ENCODE measurements around the gene UBL3. TPM values are rescaled to one million over a fixed set of nuclear protein-coding genes. Genes with fewer than 3 reads are reported as not detected.

Gene UBL3, protein sequence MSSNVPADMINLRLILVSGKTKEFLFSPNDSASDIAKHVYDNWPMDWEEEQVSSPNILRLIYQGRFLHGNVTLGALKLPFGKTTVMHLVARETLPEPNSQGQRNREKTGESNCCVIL
- 11.0 and 15.2 TPM in 2 replicates for total RNA-seq

GRCh38 chr13:29850213-29850898, at the start of gene UBL3:
Gene UBL3, minus strand, starts transcription at chr13:29850617. Its CDS starts 1,079 bp downstream, at chr13:29849538.
- DNase-seq (ENCODE audit: low read depth in 2 of 2) = peak; percentile 93 to 98

- no peak for DNase-seq (ENCODE audit: low read depth in 2 of 2)
Measured at GRCh38 chr13:29897102-29897501, 46.7 kb upstream of the UBL3 start.

GRCh38 chr13:29893438-29893837, 43.0 kb upstream of the UBL3 start:
- no peak for DNase-seq (ENCODE audit: low read depth in 2 of 2)

- no peak for DNase-seq (ENCODE audit: low read depth in 2 of 2)
Measured at GRCh38 chr13:29892151-29892550, 41.7 kb upstream of the UBL3 start.

GRCh38 chr13:29889111-29889510, 38.7 kb upstream of the UBL3 start:
- no peak for DNase-seq (ENCODE audit: low read depth in 2 of 2)

DNA sequence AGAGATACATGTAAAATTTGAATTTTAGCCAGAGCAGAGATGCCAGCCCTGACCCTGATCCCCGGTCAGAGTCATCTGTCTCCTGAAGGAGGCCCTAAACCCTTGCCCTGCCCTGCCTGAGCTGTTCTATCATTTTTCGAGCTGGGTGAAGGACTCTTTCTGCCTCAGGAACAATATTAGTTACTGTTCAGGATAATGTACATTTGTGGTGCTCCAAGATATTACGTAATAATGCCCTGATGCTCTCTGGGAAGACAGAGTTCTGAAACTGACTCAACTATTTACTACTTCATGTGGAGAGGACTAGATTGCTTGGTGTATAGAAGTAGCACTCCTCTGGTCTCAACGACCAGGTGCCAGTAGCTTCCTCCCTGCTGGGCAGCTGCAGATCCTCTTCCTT, 37.9 kb upstream of the UBL3 start:
- DNase-seq (ENCODE audit: low read depth in 2 of 2) = no peak

GRCh38 chr13:29887686-29888085, 37.3 kb upstream of the UBL3 start:
- DNase-seq (ENCODE audit: low read depth in 2 of 2) = no peak

- no peak for DNase-seq (ENCODE audit: low read depth in 2 of 2)
Measured at GRCh38 chr13:29887030-29887557, 36.7 kb upstream of the UBL3 start.

DNA sequence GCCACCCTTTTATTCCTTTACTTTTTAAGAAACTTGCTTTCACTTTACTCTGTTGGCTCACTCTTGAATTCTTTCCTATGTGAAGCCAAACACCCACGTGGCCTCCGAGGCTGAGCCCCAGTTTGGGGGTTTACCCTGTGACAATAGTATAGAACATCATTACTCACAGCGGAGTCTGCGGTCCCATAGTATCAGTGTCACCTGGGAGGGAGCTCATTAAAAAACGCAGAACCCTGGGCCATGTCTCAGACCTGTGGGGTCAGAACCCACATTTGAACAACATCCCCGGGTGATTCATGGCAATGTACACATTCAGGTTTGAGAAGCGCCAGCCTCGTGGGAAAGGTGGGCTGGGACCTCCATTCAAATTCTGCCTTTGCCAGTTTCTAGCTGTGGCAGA, 36.0 kb upstream of the UBL3 start:
- no peak for DNase-seq (ENCODE audit: low read depth in 2 of 2)

DNA sequence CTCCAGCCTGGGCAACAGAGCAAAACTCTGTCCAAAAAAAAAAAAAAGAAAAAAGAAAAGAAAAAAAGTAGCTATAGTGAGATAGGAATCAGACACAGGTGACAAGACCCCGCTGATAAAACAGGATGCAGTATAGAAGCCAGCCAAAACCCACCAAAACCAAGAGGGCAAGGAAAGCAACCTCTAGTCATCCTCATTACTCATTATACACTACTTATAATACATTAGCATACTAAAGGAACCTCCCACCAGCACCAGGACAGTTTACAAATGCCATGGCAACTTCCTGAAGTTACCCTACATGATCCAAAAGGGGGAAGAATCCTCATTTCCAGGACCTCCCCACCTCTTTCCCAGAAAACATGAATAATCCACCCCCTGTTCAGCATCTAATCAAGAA, 35.6 kb upstream of the UBL3 start:
- DNase-seq (ENCODE audit: low read depth in 2 of 2) = no peak

DNA sequence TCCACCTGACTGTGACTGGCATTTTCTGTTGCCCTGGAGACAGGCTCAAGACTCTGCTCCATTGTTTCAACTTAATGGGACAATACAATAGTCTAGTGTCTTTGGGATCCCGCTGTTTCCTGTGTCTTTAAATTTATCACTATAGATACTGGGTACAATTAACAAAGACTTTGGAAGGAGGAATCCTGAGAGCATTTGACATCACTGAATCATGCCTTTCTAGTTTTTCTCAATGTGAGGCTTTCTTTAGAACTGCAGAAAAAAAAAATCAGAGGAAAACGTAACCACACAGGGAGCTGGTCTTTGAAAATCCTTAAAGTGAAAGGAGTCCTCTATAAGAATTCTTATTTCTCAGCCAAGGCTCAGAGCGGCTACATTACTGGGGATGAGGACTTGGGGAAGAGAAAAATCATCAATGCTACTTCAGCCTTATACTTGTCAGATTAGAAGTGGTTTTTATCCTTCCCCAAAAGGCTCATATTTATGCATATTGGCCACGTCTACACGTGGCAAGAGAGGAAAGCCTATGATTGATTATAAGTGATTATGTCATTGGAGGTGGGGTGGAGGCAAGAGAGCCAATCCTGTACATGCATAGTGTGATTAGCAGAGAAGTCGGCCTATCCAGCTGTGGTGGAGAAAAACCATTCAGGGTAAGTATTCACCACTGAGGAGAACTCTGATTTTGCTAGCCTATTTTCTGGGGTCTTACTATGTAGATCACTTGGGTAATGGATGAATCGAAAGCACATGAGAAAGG, 34.4 kb upstream of the UBL3 start:
- no peak for DNase-seq (ENCODE audit: low read depth in 2 of 2)

- DNase-seq (ENCODE audit: low read depth in 2 of 2) = no peak
Measured at GRCh38 chr13:29883941-29884518, 33.6 kb upstream of the UBL3 start.

- DNase-seq (ENCODE audit: low read depth in 2 of 2) = no peak
Measured at GRCh38 chr13:29882076-29882475, 31.7 kb upstream of the UBL3 start.

DNA sequence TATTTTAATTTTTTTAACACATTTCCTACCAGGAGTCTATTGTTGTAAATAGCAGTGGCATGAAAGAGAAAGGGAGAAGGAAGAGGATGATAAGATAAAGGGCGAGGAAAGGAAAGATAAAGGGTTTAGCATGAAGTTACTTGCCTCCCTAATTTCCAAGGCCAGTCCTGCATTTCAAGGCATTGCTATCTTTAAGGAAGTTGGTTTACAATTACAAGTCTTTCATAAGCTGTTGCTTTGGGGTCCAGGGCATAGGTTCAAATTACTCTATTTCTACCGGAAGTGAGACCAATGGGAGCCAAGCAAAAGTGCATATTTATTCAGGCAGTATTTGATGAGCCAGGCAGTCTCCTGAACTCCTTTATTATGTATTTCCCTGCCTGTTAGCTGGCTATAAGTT, 27.7 kb upstream of the UBL3 start:
- no peak for DNase-seq (ENCODE audit: low read depth in 2 of 2)

DNA sequence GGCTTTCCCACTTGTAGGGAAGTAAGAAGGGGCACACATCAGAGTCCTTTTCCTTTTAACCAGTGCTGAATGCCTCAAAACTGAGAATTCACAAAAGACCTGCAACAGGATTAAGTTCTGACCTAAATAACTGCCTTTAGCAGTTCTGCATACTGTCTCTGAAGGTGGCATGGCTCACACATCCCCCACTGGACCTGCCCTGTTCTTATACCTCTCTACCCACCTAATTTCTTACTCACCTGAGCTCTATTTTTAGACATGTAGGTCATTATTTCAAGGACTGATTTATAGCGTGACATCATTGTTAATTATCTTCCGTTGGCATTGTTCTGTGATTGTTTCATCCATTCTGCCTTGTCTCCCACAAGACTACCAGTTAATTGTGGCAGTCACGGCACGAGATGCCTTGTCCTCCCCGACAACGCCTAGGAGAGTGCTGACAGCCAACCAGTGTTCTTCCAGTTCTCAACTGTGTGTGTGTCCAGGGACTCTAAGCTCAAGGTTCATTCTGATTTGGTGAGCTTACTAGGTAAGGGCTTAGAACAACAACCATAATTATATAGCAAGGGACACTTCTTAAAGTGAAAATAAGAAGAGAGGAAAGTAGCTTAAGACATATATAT, 27.1 kb upstream of the UBL3 start:
- no peak for DNase-seq (ENCODE audit: low read depth in 2 of 2)

DNA sequence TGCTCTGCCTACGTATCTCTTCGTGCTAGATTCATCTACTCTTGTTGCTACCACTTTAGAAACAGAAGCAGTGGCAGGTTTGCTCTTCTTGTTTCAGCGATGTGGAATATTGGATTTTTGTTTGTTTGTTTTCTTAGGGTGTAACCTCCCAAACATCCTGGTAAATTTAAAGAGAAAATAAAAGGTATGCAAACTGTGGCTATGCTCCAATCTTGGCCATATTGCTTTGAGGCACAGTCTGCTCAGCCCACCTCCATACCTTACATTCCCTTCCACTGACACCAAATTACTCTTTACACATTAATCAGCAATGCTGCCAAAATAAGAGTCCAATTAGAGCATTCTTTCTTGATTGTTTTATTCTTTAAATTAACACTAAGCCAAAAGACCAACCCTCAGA, 25.2 kb upstream of the UBL3 start:
- no peak for DNase-seq (ENCODE audit: low read depth in 2 of 2)

- DNase-seq (ENCODE audit: low read depth in 2 of 2) = no peak
Measured at GRCh38 chr13:29868581-29868980, 18.2 kb upstream of the UBL3 start.

- no peak for DNase-seq (ENCODE audit: low read depth in 2 of 2)
Measured at GRCh38 chr13:29865934-29866333, 15.5 kb upstream of the UBL3 start.

DNA sequence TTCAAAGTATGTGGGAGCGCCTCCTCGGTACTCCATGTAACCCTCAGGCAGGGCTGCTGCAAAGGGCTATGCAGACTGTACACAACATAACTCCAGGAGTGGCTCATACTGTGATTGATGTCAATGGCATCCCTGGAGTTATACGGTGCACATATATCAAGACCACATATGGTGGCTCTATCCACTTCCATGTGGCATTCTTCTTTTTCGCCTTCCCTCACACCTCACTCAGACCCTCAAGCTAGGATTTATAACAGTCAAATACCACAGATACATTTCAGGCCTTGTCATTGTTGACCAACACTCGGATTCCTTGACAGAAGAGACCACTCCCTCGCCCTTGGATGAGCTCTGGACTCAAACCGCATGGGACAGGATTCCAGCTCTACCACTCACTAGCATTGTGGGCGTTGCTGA, 11.3 kb upstream of the UBL3 start:
- no peak for DNase-seq (ENCODE audit: low read depth in 2 of 2)

DNA sequence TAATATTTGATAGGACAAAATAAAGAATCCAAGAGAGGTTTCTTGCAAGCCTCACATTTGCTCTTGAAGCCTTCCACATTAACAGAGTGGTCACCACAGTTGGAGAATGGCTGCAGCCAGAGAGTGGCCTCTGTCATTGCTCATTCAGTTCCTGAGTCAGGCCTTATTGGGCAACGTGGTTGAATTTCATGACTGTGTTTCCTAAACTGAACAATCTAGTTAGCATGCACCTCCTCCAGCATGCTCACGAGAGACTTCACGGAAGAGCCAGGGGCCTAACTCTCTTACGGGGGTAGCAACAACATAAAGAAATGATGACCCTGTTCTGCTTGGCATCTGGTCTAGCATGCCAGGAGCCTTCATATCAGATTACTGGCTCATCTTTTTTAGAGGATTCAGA, 9.6 kb upstream of the UBL3 start:
- no peak for DNase-seq (ENCODE audit: low read depth in 2 of 2)

DNA sequence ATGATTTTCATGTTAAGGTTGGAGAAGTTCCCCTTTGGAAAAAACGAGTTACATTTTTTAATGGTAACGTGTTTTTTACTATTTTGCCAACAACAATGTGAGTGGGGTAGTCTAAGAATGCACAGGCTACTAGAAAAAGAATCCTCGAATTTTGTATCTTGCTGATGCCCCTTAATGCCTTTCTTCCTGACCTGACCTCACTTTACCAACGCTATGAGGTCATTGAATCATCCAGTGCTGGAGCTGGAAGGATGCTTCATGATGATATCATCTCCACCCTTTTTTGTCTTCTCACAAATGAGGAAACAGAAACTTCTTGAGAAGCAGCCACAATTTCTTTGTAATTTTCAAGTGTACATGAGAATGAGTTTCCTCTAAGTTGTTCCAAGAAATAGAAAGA, 8.2 kb upstream of the UBL3 start:
- DNase-seq (ENCODE audit: low read depth in 2 of 2) = no peak

DNA sequence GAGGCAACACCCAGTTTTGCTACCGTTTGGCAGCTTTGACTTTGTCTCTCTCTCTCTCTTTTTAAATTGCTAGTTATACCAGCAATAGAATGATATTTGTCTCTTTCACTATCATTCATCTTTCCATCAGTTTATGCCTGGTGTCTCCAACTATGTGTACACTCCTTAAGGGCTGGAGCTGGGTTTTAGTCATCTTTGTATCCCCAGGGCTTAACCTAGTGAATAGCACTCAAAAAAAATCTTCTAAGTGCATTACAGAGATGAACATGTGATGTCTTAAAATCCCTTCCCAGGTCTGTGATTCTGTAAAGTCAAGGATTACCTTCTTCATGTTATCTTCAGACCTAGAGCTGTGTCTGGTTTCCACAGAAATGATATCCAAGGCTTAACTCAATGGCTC, 7.8 kb upstream of the UBL3 start:
- DNase-seq (ENCODE audit: low read depth in 2 of 2) = no peak

All from dermis microvascular lymphatic vessel endothelial cell (primary cell).